Frontal cortex (tissue), 4 donors: Measurements from ENCODE around the gene CAMK1D. TPM values are rescaled to one million over a fixed set of nuclear protein-coding genes. Genes with fewer than 3 reads are reported as not detected.

Experiments used
- DNase-seq, 2 donors: peaks; one replicate each; pipeline ENCODE4 v3.0.0; 2012; ENCODE audit warnings: low spot score in 2 of 2
- FAIRE-seq: peaks from 2 replicates; lab custom pipeline; 2012; peaks lifted over from hg19 to GRCh38; lab: Jason Lieb, UNC
- total RNA-seq: library from RNA; depleted of rRNA; stranded (reverse); fragments of >200 nt; gene quantifications from one replicate; pipeline ENCODE4 v1.2.3, GENCODE V29; 2014
- donor health status: control.
- donor health status: control.
- donor health status: control.

Gene CAMK1D
- total RNA-seq, 1 donor from 2014 or later: 19.2 TPM

- DNase-seq: no peak
- FAIRE-seq: no peak
These were observed 248.7 kb downstream of the CAMK1D start for GRCh38 chr10:12597788-12598765.

GRCh38 chr10:12600652-12601051, 251.3 kb downstream of the CAMK1D start:
- FAIRE-seq (no peak), DNase-seq (no peak)

DNA sequence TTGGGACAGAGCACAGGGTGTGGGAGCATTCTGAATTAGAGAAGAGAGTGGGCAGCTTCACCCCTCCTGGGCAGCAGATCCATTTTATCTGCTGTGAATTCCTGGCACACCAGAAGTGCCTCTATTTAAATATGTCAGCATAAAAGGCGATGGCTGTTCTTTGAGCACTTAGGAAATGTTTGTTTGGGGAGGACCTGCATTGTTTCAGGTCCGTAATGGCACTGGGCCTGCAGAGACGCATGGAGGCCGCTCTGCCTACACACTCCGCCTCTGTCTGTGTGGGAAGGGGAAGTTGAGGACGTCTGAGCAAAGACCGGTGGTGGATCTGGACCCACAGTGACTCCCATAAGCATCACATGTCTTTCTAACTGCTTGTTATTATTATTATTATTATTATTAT, 253.2 kb downstream of the CAMK1D start:
- FAIRE-seq (no peak), DNase-seq (no peak)

GRCh38 chr10:12603766-12604470, 254.6 kb downstream of the CAMK1D start:
- FAIRE-seq: no peak
- DNase-seq: no peak

GRCh38 chr10:12605580-12606405, 256.4 kb downstream of the CAMK1D start:
- peak; percentile 15 to 58 for DNase-seq
- no peak for FAIRE-seq

- DNase-seq: no peak
These were observed 257.1 kb downstream of the CAMK1D start for GRCh38 chr10:12606461-12606860.

GRCh38 chr10:12608761-12609160, 259.4 kb downstream of the CAMK1D start:
- FAIRE-seq (no peak), DNase-seq (no peak)

More at GRCh38 chr10:12606461-12606860, 257.1 kb downstream of the CAMK1D start:
- FAIRE-seq: no peak

- FAIRE-seq (no peak), DNase-seq (no peak)
These were observed 260.1 kb downstream of the CAMK1D start for GRCh38 chr10:12609435-12609834.

DNA sequence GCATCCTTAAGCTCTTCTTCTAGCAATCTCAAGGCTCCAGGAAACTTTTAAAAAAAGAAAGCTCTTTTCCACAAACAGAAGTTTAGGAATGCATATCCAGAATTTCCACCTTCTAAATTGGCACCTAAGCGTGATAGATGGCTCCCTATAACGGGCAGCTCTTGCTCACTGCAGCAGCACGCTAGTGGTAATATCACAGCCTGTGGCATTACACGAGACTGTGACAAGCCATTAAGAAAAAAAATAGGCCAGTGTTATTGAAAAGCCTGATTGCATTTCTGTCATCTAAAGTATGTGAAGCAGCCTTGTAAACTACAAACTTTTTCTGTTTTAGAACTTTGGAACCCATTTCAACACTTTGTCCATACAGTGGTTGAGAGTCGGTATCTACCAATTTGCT, 263.8 kb downstream of the CAMK1D start:
- FAIRE-seq: no peak
- DNase-seq: no peak

GRCh38 chr10:12614177-12614995, 265.0 kb downstream of the CAMK1D start:
- FAIRE-seq (no peak), DNase-seq (no peak)

- FAIRE-seq (no peak), DNase-seq (no peak)
These were observed 266.2 kb downstream of the CAMK1D start for GRCh38 chr10:12615296-12616220.

- DNase-seq (no peak), FAIRE-seq (no peak)
These were observed 268.1 kb downstream of the CAMK1D start for GRCh38 chr10:12617191-12618175.

GRCh38 chr10:12622016-12622415, 272.7 kb downstream of the CAMK1D start:
- DNase-seq (no peak), FAIRE-seq (no peak)

- DNase-seq (no peak), FAIRE-seq (no peak)
These were observed 273.3 kb downstream of the CAMK1D start for GRCh38 chr10:12622691-12623090.

- FAIRE-seq (no peak), DNase-seq (no peak)
These were observed 276.2 kb downstream of the CAMK1D start for GRCh38 chr10:12625393-12626023.

DNA sequence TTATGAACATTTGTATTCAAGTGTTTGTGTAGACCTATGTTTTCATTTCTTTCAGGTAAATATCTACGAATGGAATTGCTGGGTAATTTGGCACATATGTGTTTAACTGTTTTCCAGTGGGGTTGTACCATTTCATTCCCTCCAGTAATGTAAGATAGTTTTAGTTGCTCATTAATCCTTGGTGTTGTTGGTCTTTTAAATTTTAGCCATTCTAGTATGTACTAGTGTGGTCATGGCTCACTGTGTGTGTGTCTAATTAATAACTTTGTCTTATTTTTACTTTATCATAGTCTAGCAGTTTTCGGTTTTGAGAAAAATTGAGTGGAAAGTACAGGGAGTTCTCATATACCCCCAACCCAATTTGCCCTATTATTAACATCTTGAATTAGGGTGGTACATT, 278.8 kb downstream of the CAMK1D start:
- DNase-seq: no peak
- FAIRE-seq: no peak
